Measurements from ENCODE around the gene RAB3C. TPM values are rescaled to one million over a fixed set of nuclear protein-coding genes. Genes with fewer than 3 reads are reported as not detected.

RAB3C gene
- total RNA-seq, 2 experiments from 2014 or later, result not detected

DNA sequence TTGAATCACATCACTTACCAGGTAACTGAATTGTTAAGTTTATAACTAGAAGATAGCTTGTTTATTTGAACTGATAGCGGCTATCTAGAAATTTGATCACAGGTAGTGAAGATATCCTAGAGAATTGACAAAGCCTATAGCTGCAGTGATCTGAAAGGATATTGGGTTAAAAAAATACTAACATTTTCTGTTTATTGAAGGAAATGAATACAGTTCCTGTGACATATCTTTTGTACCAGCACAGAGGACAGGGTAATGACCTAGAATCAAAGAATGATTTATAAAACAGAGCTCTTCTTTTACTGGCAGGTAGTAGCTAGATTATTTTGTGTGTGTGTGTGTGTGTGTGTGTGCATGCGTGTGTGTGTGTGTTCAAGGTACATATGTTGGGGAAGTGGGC lies 94.8 kb downstream of the RAB3C start:
- ChIA-PET POLR2A (no interaction called here), CTCF (no interaction called here)
- H3K27ac ChIP-seq (ENCODE audit: low read depth in 1 of 2, low read length in 2 of 2), result no peak overlapping the region
- DNase-seq, result no peak
- H3K4me3 Mint-ChIP-seq, result no peak overlapping the region
- H3K27me3 ChIP-seq (ENCODE audit: control insufficient read depth in 1 of 2, insufficient read depth in 2 of 2, low read length in 2 of 2), result peaks cover 0 to 3% of the 10 kb centered on the region in 2 experiments
- peaks cover 5% of the 10 kb centered on the region for H3K27me3 Mint-ChIP-seq
- intact Hi-C loops (cut with DNase I, micrococcal nuclease), result no loop called here
- H3K9me3 Mint-ChIP-seq, result no peaks in the 10 kb centered on the region
- H3K9me3 ChIP-seq (ENCODE audit: control insufficient read depth in 1 of 2, insufficient read depth in 1 of 2, low read length in 2 of 2), result peaks cover 0 to 3% of the 10 kb centered on the region in 2 experiments
- no peaks in the 10 kb centered on the region for H3K36me3 ChIP-seq (ENCODE audit: insufficient read depth, low read length)
- H3K4me3 ChIP-seq (ENCODE audit: low read length), result no peak overlapping the region
- no peaks in the 10 kb centered on the region for H3K4me1 ChIP-seq (ENCODE audit: insufficient read depth, low read length)
- H3K4me1 Mint-ChIP-seq (ENCODE audit: low read depth), result no peaks in the 10 kb centered on the region
- TF ChIP-seq, protein P1, sequence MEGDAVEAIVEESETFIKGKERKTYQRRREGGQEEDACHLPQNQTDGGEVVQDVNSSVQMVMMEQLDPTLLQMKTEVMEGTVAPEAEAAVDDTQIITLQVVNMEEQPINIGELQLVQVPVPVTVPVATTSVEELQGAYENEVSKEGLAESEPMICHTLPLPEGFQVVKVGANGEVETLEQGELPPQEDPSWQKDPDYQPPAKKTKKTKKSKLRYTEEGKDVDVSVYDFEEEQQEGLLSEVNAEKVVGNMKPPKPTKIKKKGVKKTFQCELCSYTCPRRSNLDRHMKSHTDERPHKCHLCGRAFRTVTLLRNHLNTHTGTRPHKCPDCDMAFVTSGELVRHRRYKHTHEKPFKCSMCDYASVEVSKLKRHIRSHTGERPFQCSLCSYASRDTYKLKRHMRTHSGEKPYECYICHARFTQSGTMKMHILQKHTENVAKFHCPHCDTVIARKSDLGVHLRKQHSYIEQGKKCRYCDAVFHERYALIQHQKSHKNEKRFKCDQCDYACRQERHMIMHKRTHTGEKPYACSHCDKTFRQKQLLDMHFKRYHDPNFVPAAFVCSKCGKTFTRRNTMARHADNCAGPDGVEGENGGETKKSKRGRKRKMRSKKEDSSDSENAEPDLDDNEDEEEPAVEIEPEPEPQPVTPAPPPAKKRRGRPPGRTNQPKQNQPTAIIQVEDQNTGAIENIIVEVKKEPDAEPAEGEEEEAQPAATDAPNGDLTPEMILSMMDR (IDR thresholded peaks at IDR 0.05), result no peak
- no peak overlapping the region for H3K27ac Mint-ChIP-seq
- ATAC-seq (ENCODE audit: poor library complexity), result no peak
- no peaks in the 10 kb centered on the region for H3K36me3 Mint-ChIP-seq (ENCODE audit: low read depth)

DNA sequence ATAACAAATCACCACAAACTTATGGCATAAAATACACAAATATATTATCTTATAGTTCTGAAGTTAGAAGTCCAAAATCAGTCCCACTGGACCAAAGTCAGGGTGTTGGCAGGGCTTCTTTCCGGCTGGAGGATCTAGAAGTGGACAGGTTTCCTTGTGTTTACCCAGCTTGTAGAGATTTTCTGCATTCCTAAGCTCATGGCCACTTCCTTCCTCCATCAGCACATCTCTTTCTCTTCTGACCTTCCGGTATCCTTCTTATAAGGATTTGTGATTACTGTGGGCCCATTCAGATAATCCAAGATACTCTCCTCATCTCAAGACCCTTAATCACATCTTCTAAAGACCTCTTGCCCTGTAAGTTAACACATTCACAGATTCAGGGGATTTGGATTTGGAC lies 97.6 kb downstream of the RAB3C start:
- Histone ChIP-seq H3K27ac (ENCODE audit: low read depth in 1 of 2, low read length in 2 of 2) (no peak overlapping the region), H3K4me3 (ENCODE audit: low read length) (no peak overlapping the region), H3K4me1 (ENCODE audit: insufficient read depth, low read length) (no peaks in the 10 kb centered on the region), H3K36me3 (ENCODE audit: insufficient read depth, low read length) (no peaks in the 10 kb centered on the region), H3K9me3 (ENCODE audit: control insufficient read depth in 1 of 2, insufficient read depth in 1 of 2, low read length in 2 of 2) (peaks cover 0 to 3% of the 10 kb centered on the region in 2 experiments), H3K27me3 (ENCODE audit: control insufficient read depth in 1 of 2, insufficient read depth in 2 of 2, low read length in 2 of 2) (no peaks in the 10 kb centered on the region)
- ChIA-PET POLR2A (interaction anchor here (0.7 kb wide), 1 partner anchor 707 kb away, joined by 3 read pairs; no protein-coding TSS in a partner anchor), CTCF (no interaction called here)
- no peak overlapping the region for H3K4me3 Mint-ChIP-seq
- H3K4me1 Mint-ChIP-seq (ENCODE audit: low read depth), result no peaks in the 10 kb centered on the region
- H3K36me3 Mint-ChIP-seq (ENCODE audit: low read depth), result no peaks in the 10 kb centered on the region
- no peak for ATAC-seq (ENCODE audit: poor library complexity)
- DNase-seq, result no peak
- H3K27me3 Mint-ChIP-seq, result peaks cover 5% of the 10 kb centered on the region
- H3K27ac Mint-ChIP-seq, result no peak overlapping the region
- no peaks in the 10 kb centered on the region for H3K9me3 Mint-ChIP-seq
- intact Hi-C loops (cut with DNase I, micrococcal nuclease), result no loop called here
- TF ChIP-seq, protein P1 (IDR thresholded peaks at IDR 0.05), result no peak

DNA sequence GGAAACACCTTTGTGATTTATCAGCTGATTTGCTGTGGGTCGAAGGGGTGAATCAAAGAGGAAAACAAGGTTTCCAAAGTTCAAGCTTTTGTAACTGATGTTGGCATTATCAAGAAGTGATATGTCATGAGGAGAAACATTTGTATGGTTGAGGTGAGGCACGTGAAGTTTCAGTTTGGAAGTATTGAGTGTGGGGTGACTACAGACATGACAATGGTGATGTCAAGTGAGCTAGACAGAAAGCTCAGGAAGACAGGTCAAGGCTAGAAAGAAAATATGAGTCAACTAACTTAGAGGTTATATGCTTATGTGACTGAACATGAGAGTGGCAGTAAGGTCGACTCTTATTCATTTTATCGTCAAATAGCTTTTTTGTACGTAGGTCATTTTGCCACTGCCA lies 99.1 kb downstream of the RAB3C start:
- Mint-ChIP-seq H3K27ac (no peak overlapping the region), H3K36me3 (ENCODE audit: low read depth) (no peaks in the 10 kb centered on the region), H3K27me3 (peaks cover 5% of the 10 kb centered on the region), H3K9me3 (no peaks in the 10 kb centered on the region), H3K4me3 (no peak overlapping the region), H3K4me1 (ENCODE audit: low read depth) (no peaks in the 10 kb centered on the region)
- CTCF ChIA-PET, result no interaction called here
- TF ChIP-seq, protein P1 (IDR thresholded peaks at IDR 0.05), result no peak
- no peak for ATAC-seq (ENCODE audit: poor library complexity)
- POLR2A ChIA-PET, result no interaction called here
- no peak for DNase-seq
- Histone ChIP-seq H3K4me3 (ENCODE audit: low read length) (no peak overlapping the region), H3K4me1 (ENCODE audit: insufficient read depth, low read length) (no peaks in the 10 kb centered on the region), H3K27me3 (ENCODE audit: control insufficient read depth in 1 of 2, insufficient read depth in 2 of 2, low read length in 2 of 2) (no peaks in the 10 kb centered on the region), H3K9me3 (ENCODE audit: control insufficient read depth in 1 of 2, insufficient read depth in 1 of 2, low read length in 2 of 2) (no peaks in the 10 kb centered on the region), H3K36me3 (ENCODE audit: insufficient read depth, low read length) (no peaks in the 10 kb centered on the region), H3K27ac (ENCODE audit: low read depth in 1 of 2, low read length in 2 of 2) (no peak overlapping the region)
- intact Hi-C loops (cut with DNase I, micrococcal nuclease), result no loop called here

All from CD4-positive, alpha-beta T cell (primary cell).